Endothelial cell of umbilical vein (primary cell): ENCODE results near the gene LRP1B. TPM values are rescaled to one million over a fixed set of nuclear protein-coding genes. Genes with fewer than 3 reads are reported as not detected.

Source experiments
- BruUV-seq: library from RNA; stranded (reverse); fragments of 400-500 nt; replicated peaks from 2 replicates; lab custom pipeline; 2021; lab: Mats Ljungman, UMichigan
- CTCF ChIA-PET: fragments of 300-600, 350-600 bp; sonication (Branson Sonifier 250); formaldehyde crosslinking; loops from one replicate; lab custom pipeline; 2021; ENCODE audit warnings: antibody characterized with exemption, inconsistent platforms; lab: Charles Lee
- POLR2A ChIA-PET: fragments of 300-600, 350-600 bp; sonication (Branson Sonifier 250); formaldehyde crosslinking; loops from one replicate; lab custom pipeline; 2021; ENCODE audit warnings: antibody characterized with exemption, inconsistent platforms; lab: Charles Lee
- DNase-seq: peaks from one replicate; pipeline ENCODE4 v3.0.0-alpha.2; 2011; ENCODE audit warnings: low read depth, low spot score
- FAIRE-seq: peaks from 2 replicates; lab custom pipeline; 2011; peaks lifted over from hg19 to GRCh38; lab: Jason Lieb, UNC
- H2AFZ ChIP-seq: 2 replicates; pipeline ENCODE4 v1.6.0; 2012; ENCODE audit warnings: low read depth, low read length, control low read depth, inconsistent platforms
- H3K27ac ChIP-seq: 2 replicates; pipeline ENCODE4 v1.5.1; 2011; ENCODE audit warnings: low read depth, mild to moderate bottlenecking, control low read depth, low read length, moderate library complexity; ENCODE audit not compliant: insufficient read depth
- H3K27me3 ChIP-seq, 2 experiments: 2 replicates each; pipeline versions ENCODE4 v1.6.0 to v1.6.1; 2011; ENCODE audit warnings: low read length in 2 of 2, mixed read lengths in 1 of 2; ENCODE audit not compliant: control insufficient read depth in 2 of 2, insufficient read depth in 2 of 2
- H3K36me3 ChIP-seq, 2 experiments: 2 replicates in 1 of 2; 3 replicates in 1 of 2; pipeline ENCODE4 v1.5.1; 2011; ENCODE audit warnings: low read length in 2 of 2, mild to moderate bottlenecking in 1 of 2, moderate library complexity in 1 of 2; ENCODE audit not compliant: control insufficient read depth in 2 of 2, insufficient read depth in 2 of 2; ENCODE audit errors: extremely low read depth in 1 of 2
- H3K4me1 ChIP-seq: 3 replicates; pipeline ENCODE4 v1.5.1; 2011; ENCODE audit warnings: mild to moderate bottlenecking, low read length; ENCODE audit not compliant: control insufficient read depth, insufficient read depth; ENCODE audit errors: extremely low read depth
- H3K4me2 ChIP-seq: 2 replicates; pipeline ENCODE4 v1.6.1; 2011; ENCODE audit warnings: low read length, control low read depth, mixed read lengths; ENCODE audit not compliant: insufficient read depth
- H3K4me3 ChIP-seq, 3 experiments: fragments of 200-600 bp in 1 of 3; sonication (generic), shearing (Covaris generic) in 1 of 3; replicated peaks in 1 of 3; 2 replicates each; pipeline ENCODE4 v1.5.1; 2011 to 2016; ENCODE audit warnings: control low read depth in 3 of 3, low read length in 3 of 3, mild to moderate bottlenecking in 2 of 3, inconsistent platforms in 1 of 3, low read depth in 1 of 3, moderate library complexity in 1 of 3; ENCODE audit not compliant: insufficient read depth in 1 of 3
- H3K79me2 ChIP-seq: 2 replicates; pipeline ENCODE4 v1.6.0; 2012; ENCODE audit warnings: low read length, inconsistent platforms; ENCODE audit not compliant: control insufficient read depth, insufficient read depth
- H3K9ac ChIP-seq: replicated peaks from 2 replicates; pipeline ENCODE3; 2011; ENCODE audit warnings: low read length, control low read depth; ENCODE audit not compliant: insufficient read depth; ENCODE audit errors: extremely low read depth
- H3K9me1 ChIP-seq: replicated peaks from 3 replicates; pipeline ENCODE4 v1.6.0; 2011; ENCODE audit warnings: mild to moderate bottlenecking, low read length; ENCODE audit not compliant: control insufficient read depth, insufficient read depth; ENCODE audit errors: extremely low read depth
- H3K9me3 ChIP-seq: replicated peaks from 2 replicates; pipeline ENCODE4 v1.5.1; 2012; ENCODE audit warnings: low read length, inconsistent platforms; ENCODE audit not compliant: control insufficient read depth, insufficient read depth
- H4K20me1 ChIP-seq: replicated peaks from 2 replicates; pipeline ENCODE3; 2011; ENCODE audit warnings: mild to moderate bottlenecking, low read length; ENCODE audit not compliant: control insufficient read depth, insufficient read depth; ENCODE audit errors: extremely low read depth
- EZH2 ChIP-seq: IDR thresholded peaks from 2 replicates; pipeline ENCODE4 v1.6.1; 2012; ENCODE audit warnings: borderline replicate concordance, low read depth, mild to moderate bottlenecking, moderate library complexity, low read length, inconsistent platforms; ENCODE audit not compliant: severe bottlenecking
- FOS ChIP-seq: IDR thresholded peaks from 2 replicates; pipeline ENCODE4 v1.6.1; 2011; ENCODE audit warnings: mild to moderate bottlenecking, low read length, moderate library complexity, borderline replicate concordance; ENCODE audit not compliant: insufficient read depth
- JUN ChIP-seq: IDR thresholded peaks from 2 replicates; pipeline ENCODE4 v1.6.1; 2011; ENCODE audit warnings: borderline replicate concordance, low read depth; ENCODE audit not compliant: insufficient read length, insufficient read depth
- MYC ChIP-seq: IDR thresholded peaks from one replicate; pipeline ENCODE4 v1.6.1; 2011; ENCODE audit warnings: mild to moderate bottlenecking, low read depth, low read length
- POLR2A ChIP-seq: IDR thresholded peaks from 2 replicates; pipeline ENCODE4 v1.6.1; 2012; ENCODE audit warnings: low read depth, mild to moderate bottlenecking, control low read depth, low read length
- dilution Hi-C: fragments of 300-500 bp; cut with MboI; formaldehyde crosslinking; loops from one replicate; pipeline ENCODE4 v1.15.0; 2019; ENCODE audit warnings: low sequenced_read_pairs; ENCODE audit not compliant: extremely low pct_ligation_motif_present
- intact Hi-C: fragments of 100-400 bp; cut with micrococcal nuclease; formaldehyde crosslinking; loops from one replicate; pipeline ENCODE4 v1.10.0; 2022
- polyA plus RNA-seq, 4 experiments: library from polyadenylated mRNA; depleted of rRNA in 3 of 4; stranded (reverse) in 3 of 4; unstranded in 1 of 4; fragments of >200 nt; gene quantifications; 2 replicates each; pipeline versions ENCODE4 v1.2.1 to v1.2.3, GENCODE V29; 2011 to 2012; ENCODE audit warnings: missing spikeins in 1 of 4
- total RNA-seq: library from RNA; stranded (reverse); gene quantifications from 2 replicates; pipeline ENCODE4 v1.2.3, GENCODE V29; 2021
- TF ChIP-seq, protein P1 (sequence below), 2 donors: IDR thresholded peaks; 1 replicate in 1 of 2; 2 replicates in 1 of 2; pipeline ENCODE4 v1.5.1; 2011; ENCODE audit warnings: low read length in 2 of 2, mild to moderate bottlenecking in 2 of 2, moderate library complexity in 2 of 2, control low read depth in 1 of 2, inconsistent platforms in 1 of 2, low read depth in 1 of 2; ENCODE audit not compliant: insufficient read depth in 1 of 2; ENCODE audit errors: extremely low read depth in 1 of 2
- TF ChIP-seq, protein P2 (sequence below): IDR thresholded peaks from 2 replicates; pipeline ENCODE4 v1.6.1; 2011; ENCODE audit not compliant: insufficient read depth, insufficient read length

Gene LRP1B
- total and polyA plus RNA-seq, 2 donors (not counting 3 experiments of a cell fraction or from before 2014, with no cell fraction given) = 0.03 to 0.07 TPM

DNA sequence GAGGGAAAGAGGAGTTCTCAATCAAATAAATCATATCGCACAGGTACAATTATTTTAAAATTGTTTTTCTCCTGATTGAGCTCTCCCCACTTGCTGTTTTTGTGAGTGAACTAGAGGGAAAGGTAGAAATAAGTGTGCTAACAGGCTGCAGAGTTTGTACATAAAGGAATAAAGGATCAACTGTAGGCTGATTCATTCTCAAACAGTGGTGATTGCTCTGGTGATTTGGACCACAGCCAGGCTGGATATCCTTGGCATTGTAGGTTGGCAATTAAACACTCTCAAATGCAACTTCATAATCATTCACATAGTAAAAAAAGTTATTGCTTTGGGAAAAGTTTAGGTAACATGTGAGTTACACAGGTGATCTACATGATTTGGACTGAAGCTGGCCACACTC lies 29.8 kb downstream of the LRP1B start:
- Histone ChIP-seq H3K4me1 (no peaks in the 10 kb centered on the region), H3K27me3 (no peaks in the 10 kb centered on the region), H3K9me3 (no peaks in the 10 kb centered on the region), H3K9ac (no peak overlapping the region), H2AFZ (no peak overlapping the region), H3K36me3 (no peaks in the 10 kb centered on the region), H3K9me1 (no peaks in the 10 kb centered on the region), H3K79me2 (no peaks in the 10 kb centered on the region), H3K4me2 (no peak overlapping the region), H3K4me3 (no peak overlapping the region), H4K20me1 (no peaks in the 10 kb centered on the region), H3K27ac (no peak overlapping the region)
- CTCF ChIA-PET = interaction anchor here (1.3 kb wide), 1 partner anchor 12 kb away, joined by 3 read pairs; no protein-coding TSS in a partner anchor
- TF ChIP-seq POLR2A (no peak), MYC (no peak), FOS (no peak)
- TF ChIP-seq, protein P1, sequence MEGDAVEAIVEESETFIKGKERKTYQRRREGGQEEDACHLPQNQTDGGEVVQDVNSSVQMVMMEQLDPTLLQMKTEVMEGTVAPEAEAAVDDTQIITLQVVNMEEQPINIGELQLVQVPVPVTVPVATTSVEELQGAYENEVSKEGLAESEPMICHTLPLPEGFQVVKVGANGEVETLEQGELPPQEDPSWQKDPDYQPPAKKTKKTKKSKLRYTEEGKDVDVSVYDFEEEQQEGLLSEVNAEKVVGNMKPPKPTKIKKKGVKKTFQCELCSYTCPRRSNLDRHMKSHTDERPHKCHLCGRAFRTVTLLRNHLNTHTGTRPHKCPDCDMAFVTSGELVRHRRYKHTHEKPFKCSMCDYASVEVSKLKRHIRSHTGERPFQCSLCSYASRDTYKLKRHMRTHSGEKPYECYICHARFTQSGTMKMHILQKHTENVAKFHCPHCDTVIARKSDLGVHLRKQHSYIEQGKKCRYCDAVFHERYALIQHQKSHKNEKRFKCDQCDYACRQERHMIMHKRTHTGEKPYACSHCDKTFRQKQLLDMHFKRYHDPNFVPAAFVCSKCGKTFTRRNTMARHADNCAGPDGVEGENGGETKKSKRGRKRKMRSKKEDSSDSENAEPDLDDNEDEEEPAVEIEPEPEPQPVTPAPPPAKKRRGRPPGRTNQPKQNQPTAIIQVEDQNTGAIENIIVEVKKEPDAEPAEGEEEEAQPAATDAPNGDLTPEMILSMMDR (IDR thresholded peaks at IDR 0.05; ENCODE audit: extremely low read depth in 1 of 2, insufficient read depth in 1 of 2, low read depth in 1 of 2, low read length in 2 of 2) = no peak
- dilution Hi-C loops = no loop called here
- intact Hi-C loops = no loop called here
- BruUV-seq = no TSS peak
- DNase-seq = no peak
- POLR2A ChIA-PET = no interaction called here
- no peak for FAIRE-seq

DNA sequence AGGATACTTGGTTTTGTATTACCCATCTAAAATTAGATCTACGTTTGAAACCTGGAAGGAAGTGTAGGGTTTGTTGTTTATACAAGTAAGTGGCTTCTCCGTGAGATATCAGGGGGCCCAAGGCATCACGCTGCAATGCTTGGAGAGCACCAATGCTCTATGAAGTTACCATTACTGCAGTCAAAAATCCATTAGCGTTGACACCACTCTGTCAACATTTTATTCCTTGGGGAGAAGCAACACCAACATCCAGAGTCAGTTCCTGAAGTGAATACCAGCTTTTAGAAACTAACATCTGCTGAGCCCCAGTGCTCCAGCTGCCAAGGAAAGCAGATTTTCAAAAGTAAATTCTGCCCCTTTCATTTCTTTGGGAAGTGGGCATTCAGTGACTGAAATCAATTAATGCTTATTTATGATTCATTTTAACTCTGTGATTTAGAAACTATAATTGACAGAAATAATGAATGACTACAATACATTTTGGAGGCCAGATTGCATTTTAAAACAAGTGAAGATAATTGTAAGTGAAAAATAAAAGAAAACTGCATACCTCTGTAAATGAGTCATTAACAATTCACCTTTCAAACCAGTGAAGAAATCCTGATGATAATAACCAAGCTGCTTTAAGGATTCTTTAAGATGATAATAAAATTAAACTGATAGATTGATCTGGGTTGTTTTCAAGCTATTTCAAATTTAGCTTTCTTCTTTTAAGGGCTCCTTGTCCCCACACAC lies 30.5 kb downstream of the LRP1B start:
- no peak for DNase-seq
- Histone ChIP-seq H3K4me1 (no peaks in the 10 kb centered on the region), H3K4me2 (no peak overlapping the region), H3K9me3 (no peaks in the 10 kb centered on the region), H2AFZ (no peak overlapping the region), H3K27ac (no peak overlapping the region), H3K79me2 (no peaks in the 10 kb centered on the region), H3K27me3 (no peaks in the 10 kb centered on the region), H3K9ac (no peak overlapping the region), H3K36me3 (no peaks in the 10 kb centered on the region), H4K20me1 (no peaks in the 10 kb centered on the region), H3K9me1 (no peaks in the 10 kb centered on the region), H3K4me3 (no peak overlapping the region)
- BruUV-seq = no TSS peak
- no peak for FAIRE-seq
- ChIA-PET POLR2A (no interaction called here), CTCF (interaction anchor here (1.3 kb wide), 1 partner anchor 13 kb away, joined by 3 read pairs; no protein-coding TSS in a partner anchor)
- dilution Hi-C loops = no loop called here
- intact Hi-C loops = no loop called here
- TF ChIP-seq, protein P2, sequence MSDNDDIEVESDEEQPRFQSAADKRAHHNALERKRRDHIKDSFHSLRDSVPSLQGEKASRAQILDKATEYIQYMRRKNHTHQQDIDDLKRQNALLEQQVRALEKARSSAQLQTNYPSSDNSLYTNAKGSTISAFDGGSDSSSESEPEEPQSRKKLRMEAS = no peak
- TF ChIP-seq POLR2A = no peak
- no peak for TF ChIP-seq FOS
- no peak for TF ChIP-seq EZH2
- no peak for TF ChIP-seq JUN
- TF ChIP-seq, protein P1 (IDR thresholded peaks at IDR 0.05; ENCODE audit: extremely low read depth in 1 of 2, insufficient read depth in 1 of 2, low read depth in 1 of 2, low read length in 2 of 2) = no peak
